Measurements from ENCODE around the gene GPR45.
"Not testable (repeated sequence)": the region's sequence is repeated elsewhere in the genome, so short reads cannot be mapped to it uniquely, and the experiment has no call there.

Gene GPR45, protein sequence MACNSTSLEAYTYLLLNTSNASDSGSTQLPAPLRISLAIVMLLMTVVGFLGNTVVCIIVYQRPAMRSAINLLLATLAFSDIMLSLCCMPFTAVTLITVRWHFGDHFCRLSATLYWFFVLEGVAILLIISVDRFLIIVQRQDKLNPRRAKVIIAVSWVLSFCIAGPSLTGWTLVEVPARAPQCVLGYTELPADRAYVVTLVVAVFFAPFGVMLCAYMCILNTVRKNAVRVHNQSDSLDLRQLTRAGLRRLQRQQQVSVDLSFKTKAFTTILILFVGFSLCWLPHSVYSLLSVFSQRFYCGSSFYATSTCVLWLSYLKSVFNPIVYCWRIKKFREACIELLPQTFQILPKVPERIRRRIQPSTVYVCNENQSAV

DNA sequence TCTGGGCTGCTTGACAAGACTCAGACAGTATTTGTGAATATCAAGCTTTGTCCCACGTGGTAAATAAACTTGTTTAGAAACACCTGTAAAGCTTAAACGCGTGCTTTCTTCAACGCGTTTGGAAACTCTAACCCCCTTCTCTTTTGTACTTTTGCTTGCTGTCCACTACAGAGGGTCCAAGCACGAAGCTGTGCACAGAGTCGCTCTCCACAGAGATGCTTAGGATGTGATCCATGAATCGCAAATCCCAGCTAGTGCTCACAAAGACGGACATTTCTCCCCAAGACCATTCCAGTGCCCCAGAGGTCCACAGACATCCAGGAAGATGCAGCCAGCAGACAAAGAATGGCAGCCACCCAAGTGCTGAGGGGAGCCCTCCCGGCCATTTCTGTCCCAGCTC lies at the start of gene GPR45:
TSS of gene GPR45 (plus strand) at position 301 of the 400 bp plus-strand sequence. CDS start 116 bp downstream, outside the sequence.
- DNase-seq (no peak), ATAC-seq (no peak)

DNA sequence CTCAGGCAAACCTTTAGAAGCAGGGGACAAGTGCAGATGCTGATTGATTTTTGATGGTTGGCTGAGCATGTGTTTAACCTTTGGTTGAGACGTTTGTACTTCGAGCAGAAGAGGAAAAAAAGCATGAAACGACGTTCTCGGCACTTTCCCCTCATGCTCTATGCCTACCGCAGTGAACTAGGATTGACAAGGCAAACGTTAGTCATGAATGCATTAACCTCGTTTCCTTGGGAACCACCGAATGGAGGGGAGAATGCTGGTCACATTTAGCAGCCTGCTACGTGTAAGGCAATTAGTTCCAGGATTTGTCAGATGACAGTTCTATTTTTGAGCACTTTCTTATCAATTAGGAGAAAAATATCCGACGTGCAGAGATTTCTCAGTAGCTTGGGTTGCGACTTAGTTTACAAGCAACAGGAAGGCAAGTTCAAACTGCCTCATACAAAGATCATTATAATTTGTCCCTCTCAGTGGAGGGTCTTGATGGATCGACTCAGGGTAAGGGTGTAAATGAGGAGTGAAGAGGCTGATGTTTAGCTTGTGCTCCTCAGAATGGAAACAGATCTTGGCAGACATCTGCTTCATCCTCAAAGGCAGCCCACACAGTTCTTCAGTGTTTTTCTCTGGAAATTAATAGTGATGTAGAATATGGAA lies 47.4 kb upstream of the GPR45 start:
- DNase-seq (no peak), ATAC-seq (no peak)

DNA sequence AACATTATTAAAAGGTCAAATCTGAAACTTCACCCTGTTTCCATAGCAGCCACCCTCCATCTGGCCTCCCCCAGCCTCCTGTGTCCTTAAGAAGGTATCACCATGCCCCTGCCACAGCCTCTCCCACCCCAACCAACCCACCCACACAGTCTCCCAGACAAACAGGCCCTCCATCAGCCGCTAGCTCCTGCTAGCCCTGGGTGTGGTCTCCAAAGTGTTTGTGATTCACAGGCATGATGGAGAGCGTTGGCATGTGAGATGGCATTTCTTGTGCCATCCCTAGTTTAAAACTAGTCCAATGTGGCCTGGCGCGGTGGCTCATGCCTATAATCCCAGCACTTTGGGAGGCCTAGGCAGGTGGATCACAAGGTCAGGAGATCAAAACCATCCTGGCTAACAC lies 44.9 kb upstream of the GPR45 start:
- no peak for ATAC-seq

DNA sequence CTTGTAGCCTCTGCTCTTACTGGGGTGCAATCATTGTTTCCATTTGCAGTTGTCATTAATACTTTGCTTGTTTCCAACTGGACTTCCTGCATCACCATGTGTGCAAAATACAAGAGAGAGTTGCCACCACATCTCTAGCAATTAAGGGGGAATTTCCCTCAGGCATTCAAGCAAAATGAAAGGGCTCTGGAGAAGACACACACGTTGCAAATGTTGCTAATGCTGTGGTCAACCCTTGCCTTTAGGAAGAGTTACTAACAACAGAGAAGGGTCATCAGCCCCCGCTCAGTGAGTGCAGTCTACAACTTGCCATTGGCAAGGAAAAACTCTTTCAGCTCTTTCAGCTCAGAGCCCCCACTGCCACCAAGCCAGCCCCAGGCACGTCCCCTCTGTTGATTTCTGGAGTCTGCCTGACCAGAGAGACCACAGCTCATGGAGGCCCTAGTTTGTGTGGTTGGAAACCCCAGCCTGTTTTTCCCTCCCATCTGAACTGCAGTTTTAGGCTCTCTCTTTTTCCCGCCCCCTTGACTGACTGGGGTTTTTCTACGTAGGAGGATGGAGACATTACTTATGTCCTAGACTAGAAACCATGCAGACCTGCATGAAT lies 25.9 kb upstream of the GPR45 start:
- DNase-seq = no peak
- peak; percentile 32 for ATAC-seq

More for the DNA sequence above, 44.9 kb upstream of the GPR45 start:
- no peak for DNase-seq

DNA sequence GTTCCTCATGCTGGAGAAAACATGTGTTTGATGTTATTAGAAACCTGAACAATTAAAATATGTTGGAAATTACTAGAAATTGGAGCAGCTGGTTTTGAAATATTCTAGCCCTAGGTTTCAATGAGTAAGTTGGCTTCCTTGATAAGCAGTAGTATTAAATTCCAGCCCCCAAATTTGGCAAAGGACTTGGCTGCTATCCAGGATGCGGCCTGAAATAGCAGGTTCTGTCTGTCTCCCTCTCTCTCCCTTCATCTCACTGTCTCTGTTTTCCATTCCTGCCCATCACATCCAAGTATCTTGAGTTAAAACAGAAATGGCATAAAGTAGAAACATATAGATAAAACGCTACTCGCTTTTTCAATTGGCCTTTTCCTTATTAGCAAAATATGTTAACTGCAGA lies 20.9 kb upstream of the GPR45 start:
- no peak for DNase-seq
- no peak for ATAC-seq

DNA sequence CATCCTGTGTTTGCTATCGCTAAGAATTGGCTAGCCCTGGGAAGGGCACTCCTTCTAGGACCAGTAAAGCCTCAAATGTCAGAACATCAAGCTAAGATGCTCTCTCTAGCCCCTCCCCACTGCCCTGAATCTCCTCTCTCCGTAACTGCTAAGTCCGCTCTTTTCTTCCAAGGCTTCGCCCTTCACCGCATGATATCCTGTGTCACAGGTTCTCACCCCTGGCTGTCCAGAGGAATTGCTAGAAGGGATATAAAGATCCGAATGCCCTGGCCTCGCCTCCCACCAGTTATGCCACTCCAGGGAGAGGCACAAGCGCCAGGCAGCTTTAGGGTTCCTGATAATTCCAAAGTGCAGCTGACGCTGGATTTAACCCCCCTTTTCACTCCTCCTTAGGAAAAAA lies 17.1 kb upstream of the GPR45 start:
- ATAC-seq (no peak), DNase-seq (no peak)

DNA sequence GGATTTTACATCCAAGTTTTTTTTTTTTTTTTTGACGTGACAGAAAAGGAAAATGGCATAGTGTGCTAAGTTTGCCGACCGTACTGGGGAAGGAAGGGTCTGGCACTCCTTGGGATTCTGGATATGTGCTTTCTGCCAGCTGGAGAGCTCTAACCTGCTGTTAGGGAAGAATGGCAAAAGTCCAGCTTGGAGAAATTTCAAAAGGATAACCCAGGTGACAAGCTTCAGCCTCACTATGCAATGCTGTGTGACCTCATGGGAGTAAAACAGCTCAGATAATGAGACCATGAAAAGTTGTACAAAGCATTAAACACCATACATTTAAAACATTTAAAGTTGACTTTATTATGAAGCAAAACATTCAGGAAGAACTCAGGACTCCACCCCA lies 10.3 kb upstream of the GPR45 start:
- DNase-seq = no peak
- no peak for ATAC-seq

DNA sequence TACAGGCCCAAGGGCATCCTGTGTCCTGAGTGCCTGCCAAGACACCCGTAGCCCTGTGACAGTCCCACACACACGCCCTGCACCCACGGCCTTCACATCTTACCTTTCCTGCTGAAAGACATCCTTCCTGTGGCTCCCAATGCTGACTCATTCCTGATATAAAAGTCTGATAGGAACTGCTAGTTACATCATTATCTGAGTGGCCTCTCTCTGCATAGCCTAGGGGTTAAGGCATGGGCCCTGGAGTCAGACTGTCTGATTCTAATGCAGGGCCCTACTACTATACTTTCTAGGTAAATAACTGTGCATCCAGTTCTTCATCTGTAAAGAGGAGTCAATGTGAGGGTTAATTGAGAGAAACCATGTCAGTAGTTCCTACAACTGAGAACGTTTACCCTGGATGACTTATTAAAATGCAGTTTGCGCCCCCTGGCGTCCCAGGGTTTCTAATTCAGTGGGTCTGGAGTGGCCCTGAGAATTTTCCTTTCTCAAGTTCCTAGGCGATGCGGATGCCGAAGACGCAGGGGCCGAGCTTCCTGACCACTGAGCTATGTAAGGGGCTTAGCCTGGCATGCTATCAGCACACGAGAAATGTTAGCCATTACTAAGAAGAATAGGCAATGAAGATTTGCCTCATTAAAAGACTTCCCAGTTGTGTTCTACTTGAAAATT lies 6.0 kb upstream of the GPR45 start:
- ATAC-seq (peak; percentile 84), DNase-seq (peak; percentile 80)

DNA sequence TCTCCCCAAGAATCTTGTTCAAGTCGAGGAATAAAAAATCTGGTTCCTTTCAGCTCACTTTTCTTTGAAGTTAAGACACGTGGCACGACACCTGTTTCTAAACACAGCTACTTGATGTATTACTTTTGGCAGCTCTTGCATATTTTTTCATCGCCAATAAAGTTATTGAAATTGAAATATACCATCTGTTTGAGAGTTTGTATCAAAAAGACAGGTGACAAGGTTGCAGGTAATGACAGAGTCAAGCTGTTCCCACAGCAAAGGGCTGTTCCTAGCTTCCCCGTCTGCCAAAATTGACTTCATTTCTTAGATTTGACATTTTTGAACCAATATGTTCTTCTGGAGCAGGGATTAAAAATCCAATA lies 5.5 kb upstream of the GPR45 start:
- ATAC-seq (no peak), DNase-seq (no peak)

DNA sequence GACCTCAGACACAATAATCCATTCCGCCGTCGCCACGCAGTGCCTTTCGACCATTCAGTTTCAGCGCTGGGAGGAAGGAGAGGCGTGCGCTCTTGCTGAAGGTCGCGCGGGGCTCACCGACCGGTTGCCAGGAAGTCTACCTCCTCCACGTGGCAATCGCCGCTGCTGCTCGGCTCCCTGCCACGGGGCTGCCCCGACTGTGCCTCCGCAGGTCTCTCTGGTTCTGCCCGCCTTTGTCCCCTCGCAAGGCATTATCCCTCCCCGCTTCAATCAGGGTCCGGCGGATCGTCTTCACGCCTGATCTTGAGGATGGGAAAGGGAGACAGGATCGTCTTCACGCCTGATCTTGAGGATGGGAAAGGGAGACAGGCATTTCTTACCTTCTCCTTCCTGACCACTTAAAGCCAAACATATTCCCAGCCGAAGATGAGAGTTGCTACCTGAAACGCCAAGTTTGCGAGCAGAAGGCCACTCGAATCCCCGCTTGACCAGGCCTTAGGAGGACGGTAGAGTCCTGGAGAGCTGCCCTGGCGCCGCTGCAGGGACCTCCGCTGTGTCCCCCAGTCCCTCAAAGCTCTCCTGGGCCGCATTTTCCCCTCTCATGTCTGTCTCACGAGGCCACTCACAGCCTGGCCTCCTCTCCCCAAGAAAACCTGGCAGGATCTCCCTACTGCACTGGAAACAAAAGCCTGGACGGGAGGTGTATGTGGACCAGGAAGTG lies 4.3 kb upstream of the GPR45 start:
- DNase-seq (no peak), ATAC-seq (no peak)

DNA sequence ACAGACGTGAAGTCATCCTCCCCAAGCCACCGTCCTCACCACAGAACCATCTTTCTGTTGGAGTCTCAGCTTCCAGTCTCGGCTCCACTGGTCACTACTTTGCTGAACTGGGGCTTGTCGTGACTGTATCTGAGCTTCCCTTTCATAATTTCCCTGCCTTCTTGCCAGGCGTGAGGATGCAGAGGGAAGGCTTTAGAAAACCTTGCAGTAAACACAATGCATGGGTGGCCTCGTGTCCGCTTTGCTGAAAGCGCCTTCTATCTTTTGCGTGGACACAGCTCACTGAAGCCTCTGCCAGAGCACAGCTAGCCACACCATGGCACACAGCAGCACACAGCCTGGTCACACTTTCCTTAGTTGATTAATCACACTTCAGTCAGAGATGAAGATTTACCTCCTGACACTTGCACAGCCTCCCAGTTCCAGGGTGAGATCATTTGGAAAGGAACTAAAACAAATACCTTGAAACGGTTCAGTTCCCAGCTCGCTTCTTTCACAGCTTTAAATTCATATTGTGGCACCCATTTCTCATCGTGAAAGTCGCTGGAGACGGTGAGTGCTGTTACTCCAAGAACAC lies 2.8 kb upstream of the GPR45 start:
- ATAC-seq = no peak

DNA sequence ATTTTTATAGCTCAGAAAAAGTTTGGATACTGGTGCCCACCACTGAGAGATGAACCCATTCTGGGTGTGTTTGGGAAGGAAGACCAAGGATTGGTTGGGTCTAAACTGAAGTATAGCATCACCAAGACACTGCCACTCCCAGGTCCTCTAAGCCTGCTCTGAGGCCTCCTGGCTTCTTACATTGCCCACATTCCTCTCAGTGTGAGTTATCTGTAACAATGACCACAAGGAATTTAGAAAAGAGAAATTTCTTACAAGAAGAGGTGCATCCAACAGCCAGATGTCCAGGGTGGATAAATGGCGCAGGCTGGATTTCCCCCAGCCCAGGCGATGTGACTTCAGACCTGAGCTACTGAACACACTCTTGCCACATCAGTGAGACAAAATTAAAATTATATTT lies 1.6 kb upstream of the GPR45 start:
- ATAC-seq (no peak), DNase-seq (no peak)

More for the DNA sequence above, 2.8 kb upstream of the GPR45 start:
- DNase-seq = no peak

DNA sequence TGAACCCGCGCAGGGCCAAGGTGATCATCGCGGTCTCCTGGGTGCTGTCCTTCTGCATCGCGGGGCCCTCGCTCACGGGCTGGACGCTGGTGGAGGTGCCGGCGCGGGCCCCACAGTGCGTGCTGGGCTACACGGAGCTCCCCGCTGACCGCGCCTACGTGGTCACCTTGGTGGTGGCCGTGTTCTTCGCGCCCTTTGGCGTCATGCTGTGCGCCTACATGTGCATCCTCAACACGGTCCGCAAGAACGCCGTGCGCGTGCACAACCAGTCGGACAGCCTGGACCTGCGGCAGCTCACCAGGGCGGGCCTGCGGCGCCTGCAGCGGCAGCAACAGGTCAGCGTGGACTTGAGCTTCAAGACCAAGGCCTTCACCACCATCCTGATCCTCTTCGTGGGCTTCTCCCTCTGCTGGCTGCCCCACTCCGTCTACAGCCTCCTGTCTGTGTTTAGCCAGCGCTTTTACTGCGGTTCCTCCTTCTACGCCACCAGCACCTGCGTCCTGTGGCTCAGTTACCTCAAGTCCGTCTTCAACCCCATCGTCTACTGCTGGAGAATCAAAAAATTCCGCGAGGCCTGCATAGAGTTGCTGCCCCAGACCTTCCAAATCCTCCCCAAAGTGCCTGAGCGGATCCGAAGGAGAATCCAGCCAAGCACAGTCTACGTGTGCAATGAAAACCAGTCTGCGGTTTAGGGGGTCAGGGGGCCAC lies 897 bp downstream of the GPR45 start:
- no peak for DNase-seq
- ATAC-seq = no peak

DNA sequence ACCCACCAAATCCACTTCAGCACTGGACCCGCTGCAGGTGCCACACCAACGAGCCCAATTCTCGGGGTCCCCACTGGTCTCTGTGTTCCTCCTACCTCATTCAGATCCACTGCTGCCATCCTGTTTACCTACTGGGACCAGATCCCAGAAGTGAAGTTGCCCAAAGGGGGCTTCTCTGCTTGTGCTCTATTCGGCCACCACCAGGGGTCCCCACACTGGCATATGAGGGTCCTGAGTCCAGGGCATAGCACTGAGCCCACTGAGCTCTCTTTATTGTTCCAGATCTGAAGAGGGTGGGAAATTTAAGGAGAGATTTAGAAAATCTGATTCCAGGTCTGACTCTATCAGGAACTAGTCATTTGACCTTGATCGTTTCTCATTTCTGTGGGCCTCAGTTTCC lies 2.4 kb downstream of the GPR45 start:
- ATAC-seq (no peak), DNase-seq (peak; percentile 23)

DNA sequence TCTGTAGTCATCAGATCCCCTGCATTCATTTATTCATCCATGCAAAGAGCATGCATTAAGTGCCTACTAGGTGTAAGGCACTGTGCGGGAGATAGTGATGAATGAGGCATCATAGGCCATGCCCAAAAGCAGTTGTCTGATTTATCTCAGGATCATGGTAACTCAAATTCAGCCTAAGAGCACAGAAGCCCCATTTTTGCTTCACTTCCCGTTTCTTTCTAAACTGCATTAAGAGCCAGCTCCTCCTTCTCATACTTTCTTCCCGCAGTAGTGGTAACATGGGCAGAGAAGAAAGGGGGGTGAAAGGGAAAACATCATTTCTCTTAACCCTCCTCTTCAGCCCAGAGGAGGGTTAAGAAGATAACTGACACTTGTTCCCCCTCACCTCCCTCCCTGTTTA lies 2.9 kb downstream of the GPR45 start:
- no peak for ATAC-seq
- DNase-seq = no peak

DNA sequence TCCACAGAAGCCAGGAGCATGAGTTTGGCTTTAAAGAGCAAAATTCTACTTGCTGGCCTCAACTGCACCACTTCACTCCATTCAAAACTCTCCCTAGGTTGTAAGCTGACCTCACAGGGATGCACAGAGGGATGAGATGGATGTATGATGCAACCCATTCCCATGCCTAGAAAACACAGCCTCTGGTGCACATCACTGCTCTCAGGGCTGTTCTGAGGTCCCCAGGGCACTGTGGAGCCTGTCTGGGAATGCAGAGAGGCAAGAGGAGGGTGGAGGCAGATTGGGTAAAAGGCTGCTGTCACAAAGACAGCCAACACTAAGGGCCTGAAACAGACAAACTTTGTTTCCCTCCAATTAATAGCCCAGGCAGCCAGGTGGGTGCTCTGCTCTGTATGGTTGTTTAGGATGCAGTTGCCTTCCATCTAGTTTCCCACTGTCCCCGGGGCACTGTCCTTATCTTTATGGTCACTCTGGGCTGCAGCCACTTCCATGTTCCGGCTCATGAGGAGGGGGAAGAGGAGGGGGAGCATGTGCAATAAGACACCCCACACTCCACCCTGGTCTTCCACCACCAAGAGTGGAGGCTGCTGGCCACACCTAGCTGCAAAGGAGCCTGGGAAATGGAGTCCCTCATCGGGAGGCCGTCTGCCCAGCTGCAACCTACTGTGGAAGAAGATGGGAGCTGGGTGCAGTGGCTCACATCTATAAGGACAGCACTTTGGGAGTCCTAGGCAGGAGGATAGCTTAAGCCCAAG lies 7.0 kb downstream of the GPR45 start:
- DNase-seq = no peak
- ATAC-seq = no peak

DNA sequence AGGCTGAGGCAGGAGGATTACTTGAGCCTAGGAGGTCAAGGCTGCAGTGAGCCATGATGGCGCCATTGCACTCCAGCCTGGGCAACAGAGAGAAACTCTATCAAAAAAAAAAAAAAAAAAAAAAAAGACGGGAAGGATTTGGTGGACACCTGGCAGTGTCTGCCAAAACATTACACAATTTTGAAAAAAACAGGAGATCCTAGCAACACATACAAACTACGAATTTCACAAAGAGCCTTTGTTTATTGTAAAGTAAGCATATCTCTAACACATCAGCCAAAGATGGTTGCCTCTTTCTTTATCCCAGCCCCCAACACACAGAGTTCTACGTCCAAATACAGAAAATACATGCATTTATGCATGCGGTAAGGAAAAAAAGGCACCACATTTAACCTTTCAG lies 7.6 kb downstream of the GPR45 start:
- ATAC-seq (no peak), DNase-seq (no peak)

DNA sequence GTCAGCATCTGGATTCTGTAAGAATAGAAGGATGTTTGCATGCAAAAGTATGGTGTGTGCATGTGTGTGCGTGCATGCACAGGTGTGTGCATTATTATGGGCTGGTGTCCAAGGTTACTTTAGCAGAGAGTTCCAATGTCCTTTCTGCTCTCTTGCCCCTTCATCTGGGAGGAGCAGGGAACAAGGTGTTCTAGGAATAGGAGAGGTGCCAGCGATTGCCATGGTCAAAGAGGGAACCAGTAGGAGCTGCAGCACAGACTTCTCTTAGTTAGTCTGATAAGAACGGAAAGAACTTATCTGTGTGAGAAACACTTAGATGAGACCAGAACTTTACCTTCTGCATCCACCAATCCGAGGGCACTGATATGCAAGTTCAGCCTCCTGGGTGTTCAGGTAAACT lies 8.3 kb downstream of the GPR45 start:
- ATAC-seq = no peak

DNA sequence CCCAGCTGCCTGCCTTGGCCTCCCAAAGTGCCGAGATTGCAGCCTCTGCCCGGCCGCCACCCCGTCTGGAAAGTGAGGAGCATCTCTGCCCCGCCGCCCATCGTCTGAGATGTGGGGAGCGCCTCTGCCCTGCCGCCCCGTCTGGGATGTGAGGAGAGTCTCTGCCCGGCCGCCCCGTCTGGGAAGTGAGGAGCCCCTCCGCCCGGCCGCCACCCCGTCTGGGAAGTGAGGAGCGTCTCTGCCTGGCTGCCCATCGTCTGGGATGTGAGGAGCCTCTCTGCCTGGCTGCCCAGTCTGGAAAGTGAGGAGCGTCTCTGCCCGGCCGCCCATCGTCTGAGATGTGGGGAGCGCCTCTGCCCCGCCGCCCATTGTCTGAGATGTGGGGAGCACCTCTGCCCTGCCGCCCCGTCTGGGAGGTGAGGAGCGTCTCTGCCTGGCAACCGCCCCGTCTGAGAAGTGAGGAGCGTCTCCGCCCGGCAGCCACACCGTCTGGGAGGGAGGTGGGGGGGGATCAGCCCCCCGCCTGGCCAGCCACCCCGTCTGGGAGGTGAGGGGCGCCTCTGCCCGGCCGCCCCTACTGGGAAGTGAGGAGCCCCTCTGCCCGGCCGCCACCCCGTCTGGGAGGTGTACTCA lies 9.6 kb downstream of the GPR45 start:
- DNase-seq, ATAC-seq: not testable (repeated sequence)

More for the DNA sequence above, 8.3 kb downstream of the GPR45 start:
- DNase-seq = no peak

DNA sequence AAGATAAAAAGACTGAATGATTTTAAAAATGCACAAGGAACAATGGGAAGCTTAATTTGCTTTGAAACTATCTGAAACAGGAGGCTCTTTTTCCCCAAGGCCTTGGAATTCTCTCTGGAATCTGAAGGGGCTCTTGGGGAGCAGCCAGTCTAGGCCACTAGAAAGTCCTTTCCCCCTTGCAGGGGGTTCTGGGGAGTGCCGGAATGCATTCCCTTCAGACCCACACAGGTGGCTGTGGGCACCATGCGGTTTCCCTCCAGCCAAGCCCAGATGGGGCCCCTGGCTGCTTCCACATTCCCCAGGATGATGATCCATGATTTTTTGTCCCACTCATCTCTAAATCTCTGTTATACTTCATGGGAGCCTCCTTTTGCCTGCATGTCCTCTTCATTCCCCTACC lies 10.7 kb downstream of the GPR45 start:
- DNase-seq (no peak), ATAC-seq (no peak)
